Progenitor cell of endocrine pancreas (in vitro differentiated cells): Measurements from ENCODE around the gene SMARCB1. TPM values are rescaled to one million over a fixed set of nuclear protein-coding genes. Genes with fewer than 3 reads are reported as not detected.

Source experiments
- DNase-seq: peaks from one replicate; pipeline ENCODE4 v3.0.0; 2021; ENCODE audit warnings: low spot score; ENCODE audit not compliant: unreplicated experiment
- H3K27ac Mint-ChIP-seq: 2 replicates; pipeline ENCODE4 v1.8.0; 2021; ENCODE audit warnings: mild to moderate bottlenecking, moderate library complexity, mixed read lengths
- H3K27me3 Mint-ChIP-seq: 2 replicates; pipeline ENCODE4 v1.8.0; 2021; ENCODE audit warnings: mixed read lengths
- H3K36me3 Mint-ChIP-seq: 2 replicates; pipeline ENCODE4 v1.8.0; 2022; ENCODE audit warnings: mixed read lengths; ENCODE audit not compliant: insufficient read depth
- H3K4me1 Mint-ChIP-seq: 2 replicates; pipeline ENCODE4 v1.8.0; 2021; ENCODE audit warnings: low read depth, mixed read lengths
- H3K4me3 Mint-ChIP-seq: 2 replicates; pipeline ENCODE4 v1.8.0; 2021; ENCODE audit warnings: low read depth, mild to moderate bottlenecking, moderate library complexity, mixed read lengths
- H3K9me3 Mint-ChIP-seq: 2 replicates; pipeline ENCODE4 v1.8.0; 2021; ENCODE audit warnings: low read depth, mixed read lengths
- total RNA-seq: library from RNA; stranded (reverse); gene quantifications from 2 replicates; pipeline ENCODE4 v1.2.1, GENCODE V29; 2021
- TF ChIP-seq, protein P1 (sequence below): fragments of 200-600 bp; sonication (generic); IDR thresholded peaks from one replicate; pipeline ENCODE4 v1.5.0; 2021; ENCODE audit warnings: antibody characterized with exemption, mild to moderate bottlenecking; ENCODE audit not compliant: unreplicated experiment

SMARCB1 gene
- total RNA-seq, 1 donor from 2014 or later = 195 TPM

- Mint-ChIP-seq H3K9me3 (no peaks in the 10 kb centered on the region), H3K4me3 (no peak within 1 kb of the TSS), H3K27me3 (peaks cover 4% of the 10 kb centered on the region), H3K36me3 (no peaks in the 10 kb centered on the region), H3K4me1 (peaks cover 4% of the 10 kb centered on the region), H3K27ac (peak within 1 kb of the TSS; percentile 33)
- no peak for DNase-seq
- TF ChIP-seq, protein P1, sequence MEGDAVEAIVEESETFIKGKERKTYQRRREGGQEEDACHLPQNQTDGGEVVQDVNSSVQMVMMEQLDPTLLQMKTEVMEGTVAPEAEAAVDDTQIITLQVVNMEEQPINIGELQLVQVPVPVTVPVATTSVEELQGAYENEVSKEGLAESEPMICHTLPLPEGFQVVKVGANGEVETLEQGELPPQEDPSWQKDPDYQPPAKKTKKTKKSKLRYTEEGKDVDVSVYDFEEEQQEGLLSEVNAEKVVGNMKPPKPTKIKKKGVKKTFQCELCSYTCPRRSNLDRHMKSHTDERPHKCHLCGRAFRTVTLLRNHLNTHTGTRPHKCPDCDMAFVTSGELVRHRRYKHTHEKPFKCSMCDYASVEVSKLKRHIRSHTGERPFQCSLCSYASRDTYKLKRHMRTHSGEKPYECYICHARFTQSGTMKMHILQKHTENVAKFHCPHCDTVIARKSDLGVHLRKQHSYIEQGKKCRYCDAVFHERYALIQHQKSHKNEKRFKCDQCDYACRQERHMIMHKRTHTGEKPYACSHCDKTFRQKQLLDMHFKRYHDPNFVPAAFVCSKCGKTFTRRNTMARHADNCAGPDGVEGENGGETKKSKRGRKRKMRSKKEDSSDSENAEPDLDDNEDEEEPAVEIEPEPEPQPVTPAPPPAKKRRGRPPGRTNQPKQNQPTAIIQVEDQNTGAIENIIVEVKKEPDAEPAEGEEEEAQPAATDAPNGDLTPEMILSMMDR = no peak
Measured at GRCh38 chr22:23762842-23763578, 23.8 kb upstream of the SMARCB1 start, which contains the start of gene C22orf15. Gene C22orf15 (plus strand): TSS chr22:23762990. CDS start chr22:23763307, 317 bp downstream.

DNA sequence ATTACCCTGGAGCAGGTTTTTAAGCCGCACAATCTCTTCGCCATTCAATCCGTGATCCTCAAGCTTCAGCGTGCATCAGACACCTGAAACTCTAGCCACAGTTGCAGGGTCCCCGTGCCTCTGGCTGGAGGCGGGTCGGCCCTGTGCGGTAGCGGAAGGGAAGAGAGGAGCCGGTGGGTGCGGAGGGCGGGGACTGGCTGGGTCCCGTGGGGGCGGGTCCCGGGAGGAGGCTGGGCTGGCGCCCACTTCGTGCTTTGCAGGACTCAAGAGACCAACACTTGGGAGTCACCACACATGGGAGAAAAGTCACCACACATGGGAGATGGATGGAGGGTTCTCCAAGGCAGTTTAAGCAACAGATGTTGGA lies 23.2 kb upstream of the SMARCB1 start:
- H3K36me3 Mint-ChIP-seq = no peaks in the 10 kb centered on the region
- no peak overlapping the region for H3K27ac Mint-ChIP-seq
- no peak for DNase-seq
- peaks cover 4% of the 10 kb centered on the region for H3K4me1 Mint-ChIP-seq
- no peaks in the 10 kb centered on the region for H3K9me3 Mint-ChIP-seq
- no peak overlapping the region for H3K4me3 Mint-ChIP-seq
- peaks cover 4% of the 10 kb centered on the region for H3K27me3 Mint-ChIP-seq
- TF ChIP-seq, protein P1 = no peak

GRCh38 chr22:23763954-23764353 lies 22.8 kb upstream of the SMARCB1 start:
- Mint-ChIP-seq H3K27ac (no peak overlapping the region), H3K27me3 (peaks cover 4% of the 10 kb centered on the region), H3K36me3 (no peaks in the 10 kb centered on the region), H3K9me3 (no peaks in the 10 kb centered on the region), H3K4me1 (peaks cover 4% of the 10 kb centered on the region), H3K4me3 (no peak overlapping the region)
- DNase-seq = no peak
- TF ChIP-seq, protein P1 = no peak

DNA sequence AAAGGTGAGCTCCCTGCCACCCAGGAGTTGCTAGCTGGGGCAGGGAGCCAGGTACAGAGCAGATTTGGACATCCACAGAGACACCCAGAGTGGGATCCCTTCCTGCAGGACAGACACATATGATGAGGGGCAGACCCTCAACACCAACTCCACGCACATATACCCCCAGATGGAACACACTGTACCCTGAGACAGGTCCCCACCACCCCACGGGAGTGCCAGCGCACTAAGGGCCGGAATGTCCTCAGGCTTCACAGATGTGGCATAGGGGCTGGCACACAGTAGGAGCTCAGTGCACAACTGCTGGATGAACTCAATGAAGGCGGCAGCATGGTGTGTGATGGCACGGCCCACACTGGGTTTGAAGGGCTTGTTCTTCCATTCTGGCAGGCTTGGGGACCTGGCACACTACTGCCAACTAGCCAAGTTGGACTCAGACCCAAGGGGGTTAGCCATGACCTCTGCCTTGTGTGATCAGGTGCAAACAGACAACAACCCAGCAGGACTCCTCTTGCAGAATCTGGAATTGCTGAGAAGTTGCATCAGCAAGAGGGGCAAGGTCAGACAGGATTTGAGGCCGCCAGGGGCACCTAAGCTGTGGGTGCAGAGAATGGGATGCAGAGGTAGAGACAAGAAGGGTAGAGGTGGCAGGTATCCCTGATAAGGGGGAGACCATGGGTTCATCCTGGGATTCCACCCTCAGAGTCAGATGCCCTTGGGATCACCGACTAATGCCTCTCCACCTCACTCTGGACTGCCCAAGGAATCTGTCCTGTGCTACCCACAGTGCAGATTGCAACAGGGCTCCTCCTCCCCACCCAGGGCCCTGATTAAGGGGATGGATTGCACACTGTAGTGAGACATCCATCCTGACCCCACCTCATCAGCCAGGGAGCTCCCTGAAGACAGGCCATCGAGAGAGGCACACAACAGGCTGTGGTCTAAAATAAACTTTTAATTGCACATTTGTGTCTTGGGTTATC lies 21.6 kb upstream of the SMARCB1 start:
- H3K4me1 Mint-ChIP-seq = peaks cover 4% of the 10 kb centered on the region
- DNase-seq = no peak
- H3K4me3 Mint-ChIP-seq = no peak overlapping the region
- no peak overlapping the region for H3K27ac Mint-ChIP-seq
- H3K9me3 Mint-ChIP-seq = no peaks in the 10 kb centered on the region
- H3K36me3 Mint-ChIP-seq = no peaks in the 10 kb centered on the region
- TF ChIP-seq, protein P1 = no peak
- peaks cover 3% of the 10 kb centered on the region for H3K27me3 Mint-ChIP-seq

DNA sequence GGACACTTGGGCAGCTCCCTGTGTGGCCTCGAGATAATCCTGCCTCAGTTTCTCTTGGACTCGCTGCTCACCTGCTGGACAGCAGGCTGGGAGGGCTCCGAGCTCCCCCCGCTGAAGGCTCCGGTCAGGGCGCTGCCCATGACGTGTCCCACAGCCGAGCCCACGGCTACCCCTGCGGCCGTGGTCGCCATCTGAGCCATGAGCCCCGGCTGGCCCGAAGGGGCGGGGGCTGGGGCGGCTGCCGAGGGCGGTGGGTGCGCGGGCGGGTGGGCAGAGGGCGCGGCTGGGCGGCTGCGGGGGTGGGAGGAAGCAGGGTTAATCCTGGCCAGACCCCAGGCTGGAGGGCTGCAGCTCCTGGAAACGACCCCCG lies 19.5 kb upstream of the SMARCB1 start:
- Mint-ChIP-seq H3K4me3 (peak overlapping the region; percentile 82), H3K27me3 (no peaks in the 10 kb centered on the region), H3K9me3 (no peaks in the 10 kb centered on the region), H3K36me3 (no peaks in the 10 kb centered on the region), H3K4me1 (peaks cover 6% of the 10 kb centered on the region), H3K27ac (no peak overlapping the region)
- TF ChIP-seq, protein P1 = no peak
- no peak for DNase-seq
